T-helper 1 cell treated with Interleukin-12 subunit alpha and Interleukin-12 subunit beta and Interleukin-4 antibody, amounts not matched to agents 30 ng/mL and 1 ng/mL, for 36 hours (primary cell): ENCODE measurements around the gene APOBEC3H. TPM values are rescaled to one million over a fixed set of nuclear protein-coding genes. Genes with fewer than 3 reads are reported as not detected.

Source experiments
- intact Hi-C: fragments of 100-400 bp; cut with micrococcal nuclease; formaldehyde crosslinking; loops from one replicate; pipeline ENCODE4 v1.15.1; 2024
- total RNA-seq: library from RNA; stranded (reverse); gene quantifications from 2 replicates; pipeline ENCODE4 v1.2.3, GENCODE V29; 2022

Gene APOBEC3H
- total RNA-seq, 1 donor from 2014 or later: 25.7 TPM

DNA sequence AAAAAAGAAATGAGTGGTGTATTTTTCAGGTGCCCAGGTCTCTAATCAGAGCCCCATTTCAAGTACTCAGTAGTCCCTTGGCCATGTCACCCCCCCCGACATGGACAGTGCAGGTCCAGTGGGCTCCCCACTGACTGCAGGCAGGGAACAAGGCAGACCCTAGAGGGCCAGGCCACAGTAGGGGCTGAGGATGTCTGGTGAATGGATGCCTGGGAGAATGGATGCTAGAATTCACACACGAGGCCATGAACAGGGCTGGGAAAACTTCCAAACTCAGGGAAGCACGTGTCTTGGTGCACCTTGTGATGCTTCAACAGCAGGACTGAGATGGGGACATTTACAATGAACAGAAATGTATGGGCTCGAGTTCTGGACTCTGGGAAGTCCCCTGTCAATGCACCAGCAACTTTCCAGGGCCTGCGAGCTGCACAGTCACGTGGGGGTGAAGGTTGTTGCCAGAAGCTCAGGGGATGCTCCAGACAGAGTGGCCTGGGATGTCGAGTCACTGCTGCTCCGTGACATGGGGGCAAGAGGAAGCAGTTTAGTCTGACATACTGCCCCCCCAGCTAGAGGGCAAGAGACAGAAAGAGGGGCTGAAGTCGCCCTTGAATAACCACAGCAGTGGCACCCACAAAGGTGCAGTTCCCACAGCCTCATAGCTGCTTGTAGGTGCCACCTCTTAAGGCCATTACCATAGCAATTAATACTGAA lies 16.8 kb upstream of the APOBEC3H start:
- intact Hi-C loops: no loop called here

DNA sequence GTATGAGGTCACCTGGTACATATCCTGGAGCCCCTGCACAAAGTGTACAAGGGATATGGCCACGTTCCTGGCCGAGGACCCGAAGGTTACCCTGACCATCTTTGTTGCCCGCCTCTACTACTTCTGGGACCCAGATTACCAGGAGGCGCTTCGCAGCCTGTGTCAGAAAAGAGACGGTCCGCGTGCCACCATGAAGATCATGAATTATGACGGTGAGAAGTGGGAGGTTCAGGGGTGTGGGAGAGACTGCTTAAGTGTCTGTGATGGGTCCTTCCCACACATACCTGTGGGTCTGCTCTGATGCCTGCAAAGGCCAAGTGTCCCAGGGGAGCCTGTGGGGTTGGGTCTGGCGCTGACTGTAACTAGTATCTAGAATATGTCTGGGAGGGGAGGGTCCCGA lies 16.0 kb upstream of the APOBEC3H start:
- intact Hi-C loops: no loop called here

DNA sequence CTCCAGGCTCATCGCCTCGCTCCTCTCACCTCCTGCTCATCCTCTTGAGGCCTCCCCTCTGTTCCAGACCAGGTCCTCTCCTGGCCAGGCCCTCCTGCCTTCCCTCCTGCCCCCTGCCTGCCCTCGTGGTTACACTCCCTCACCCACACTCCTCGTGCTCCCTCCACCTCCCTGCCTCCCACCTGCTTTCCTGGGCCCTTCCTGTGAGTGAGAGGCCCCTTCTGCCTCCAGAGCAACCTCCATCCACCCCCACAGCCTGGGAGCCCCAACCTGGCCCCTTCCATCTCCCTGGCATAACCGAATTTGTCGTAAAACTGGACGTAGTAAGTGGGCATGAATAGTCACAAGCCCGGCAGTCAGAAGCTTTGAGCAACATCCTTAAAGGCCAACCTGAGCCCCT lies 15.4 kb upstream of the APOBEC3H start:
- intact Hi-C loops: no loop called here

DNA sequence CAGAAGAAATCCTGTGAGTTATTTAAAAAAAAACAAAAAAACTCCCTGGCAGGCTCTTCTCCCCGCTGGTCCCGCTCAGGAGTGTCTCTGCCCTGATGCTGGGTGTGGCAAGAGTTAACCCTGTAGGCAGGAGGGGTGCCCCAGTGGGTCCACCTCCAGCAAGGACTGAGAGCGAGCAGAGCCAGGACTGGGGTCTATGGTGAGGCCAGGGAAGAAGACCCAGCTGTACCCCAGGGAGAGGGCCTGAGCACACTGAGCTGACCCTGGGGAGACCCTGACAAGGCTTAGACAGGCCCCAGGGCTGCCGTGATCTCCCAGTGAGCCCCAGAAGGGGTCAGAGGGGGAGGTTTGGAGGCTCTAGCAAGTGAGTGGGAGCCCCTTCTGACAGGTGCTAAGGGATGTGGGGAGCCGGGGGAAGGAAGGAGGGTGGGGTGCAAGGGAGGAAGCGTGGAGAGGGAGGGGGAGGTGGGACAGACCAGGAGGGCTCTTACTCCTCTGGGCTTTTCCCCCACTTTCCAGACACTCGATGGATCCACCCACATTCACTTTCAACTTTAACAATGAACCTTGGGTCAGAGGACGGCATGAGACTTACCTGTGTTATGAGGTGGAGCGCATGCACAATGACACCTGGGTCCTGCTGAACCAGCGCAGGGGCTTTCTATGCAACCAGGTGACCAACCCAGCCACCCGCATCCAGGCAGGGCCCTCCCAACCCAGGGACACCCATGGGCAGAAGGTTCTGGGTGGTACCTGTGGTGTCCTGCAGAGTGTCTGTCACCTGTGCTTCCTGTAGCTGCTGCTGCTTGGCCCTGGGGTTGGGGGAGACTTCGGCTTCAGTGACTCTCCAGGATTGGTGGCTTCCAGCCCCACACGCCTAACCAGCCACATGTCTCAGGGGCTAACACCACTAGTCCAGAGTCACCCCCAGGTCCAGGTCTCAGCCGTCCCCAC lies 13.6 kb upstream of the APOBEC3H start:
- intact Hi-C loops: no loop called here

DNA sequence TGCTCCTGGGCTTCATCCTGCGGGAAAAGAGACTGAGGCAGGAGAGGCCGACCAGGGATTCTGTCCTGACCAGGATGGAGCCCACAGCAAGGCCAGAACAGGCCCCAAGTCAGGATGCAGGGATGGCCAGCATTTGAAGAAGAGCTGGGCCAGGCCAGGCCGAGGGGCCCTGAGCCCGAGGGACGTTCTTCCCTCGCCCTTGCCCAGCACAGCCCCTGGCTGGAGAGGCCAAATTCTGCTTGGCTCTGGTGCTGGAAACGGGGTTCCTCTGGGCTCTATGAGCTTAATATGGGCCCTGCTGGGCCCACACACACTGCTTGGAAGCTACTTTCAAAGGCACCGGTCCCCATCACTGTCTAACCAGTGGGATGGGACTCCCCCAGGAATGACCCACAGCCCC lies 12.4 kb upstream of the APOBEC3H start:
- intact Hi-C loops: no loop called here

DNA sequence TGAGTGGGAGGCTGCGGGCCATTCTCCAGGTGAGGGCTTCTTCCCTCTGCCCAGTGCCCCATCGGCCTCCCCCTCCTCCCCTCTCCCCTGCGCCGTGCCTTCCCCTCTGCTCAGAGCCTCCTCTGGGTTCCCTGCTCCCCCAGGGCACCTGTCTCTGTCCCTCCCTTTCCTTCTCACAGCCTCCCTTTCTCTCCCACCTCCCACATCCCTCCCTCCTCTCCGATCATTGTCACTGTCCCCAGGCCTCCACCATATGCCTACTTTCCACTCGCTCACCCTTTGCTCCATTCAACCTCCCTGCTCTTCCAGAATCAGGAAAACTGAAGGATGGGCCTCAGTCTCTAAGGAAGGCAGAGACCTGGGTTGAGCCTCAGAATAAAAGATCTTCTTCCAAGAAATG lies 9.9 kb upstream of the APOBEC3H start:
- intact Hi-C loops: no loop called here

DNA sequence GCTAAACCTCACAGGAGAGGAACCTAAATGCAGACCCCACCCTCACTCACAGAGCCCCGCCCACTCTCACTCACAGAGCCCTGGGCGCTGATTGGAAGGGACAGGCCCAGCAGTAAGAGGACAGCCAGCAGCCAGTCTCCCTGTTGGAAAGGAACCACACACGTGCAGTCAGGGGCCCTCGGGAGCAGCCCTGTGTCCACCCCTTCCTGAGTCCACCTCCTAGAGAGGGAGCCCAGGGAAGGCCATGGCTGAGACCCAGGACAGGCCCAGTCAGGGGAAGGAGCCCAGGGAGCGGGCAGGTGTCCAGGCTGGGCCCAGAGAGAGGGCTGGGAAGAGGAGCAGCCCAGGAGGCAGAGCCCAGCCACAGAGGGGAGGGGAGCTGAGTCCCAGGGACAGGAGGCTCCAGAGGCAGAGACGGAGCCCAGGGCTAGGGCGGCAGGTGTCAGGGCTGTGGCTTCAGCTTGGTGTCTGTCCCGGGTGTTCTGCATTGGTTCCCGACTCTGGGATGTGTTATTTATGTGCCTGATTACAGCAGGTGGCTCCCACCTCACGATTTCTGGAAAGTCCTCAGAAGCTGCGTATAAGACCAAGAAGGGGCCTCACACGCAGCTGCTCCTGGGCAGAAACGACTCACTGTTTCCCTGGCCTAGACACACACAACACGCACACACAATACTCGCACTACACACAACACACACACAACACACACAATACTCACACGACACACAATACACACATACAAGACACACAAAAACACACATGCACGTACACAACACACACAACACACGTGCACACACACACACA lies 9.0 kb upstream of the APOBEC3H start:
- intact Hi-C loops: no loop called here

DNA sequence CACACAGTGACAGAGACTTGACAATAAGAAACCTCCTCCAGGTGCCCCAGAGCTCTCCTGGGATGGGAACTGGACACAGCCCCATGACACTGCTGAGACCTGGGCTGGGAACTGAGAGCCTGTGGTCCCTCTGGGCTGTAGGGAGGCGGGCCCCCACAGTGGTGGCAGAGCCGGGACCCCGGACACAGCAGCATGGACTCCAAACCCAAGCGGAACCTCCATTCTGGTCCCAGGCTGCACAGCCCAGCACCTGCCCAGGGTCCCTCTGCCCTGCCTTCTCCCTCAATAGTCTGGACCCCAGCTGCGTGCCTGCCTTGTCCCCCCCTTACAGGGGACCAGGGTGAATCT lies 8.4 kb upstream of the APOBEC3H start:
- intact Hi-C loops: no loop called here

DNA sequence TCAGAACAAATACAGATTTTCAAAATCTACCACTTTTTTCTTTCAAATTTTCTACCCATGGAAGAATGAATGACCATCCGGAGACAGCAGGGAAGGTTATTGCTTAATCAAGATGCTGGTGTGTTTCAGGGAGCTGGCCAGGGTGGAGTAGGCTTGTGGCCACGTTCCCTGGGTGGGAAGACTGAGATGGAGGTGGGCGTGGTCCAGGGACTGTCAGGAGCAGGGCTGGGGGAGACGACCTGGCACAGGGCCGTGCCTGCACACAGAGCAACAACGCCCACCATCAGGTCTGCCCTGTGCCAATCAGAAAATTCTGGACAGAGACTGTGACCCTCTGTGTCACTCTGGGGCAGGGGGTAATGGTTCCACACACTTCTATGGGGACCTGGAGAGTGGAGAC lies 7.1 kb upstream of the APOBEC3H start:
- intact Hi-C loops: loop anchor here (1.0 to 10.0 kb wide), 9 partner anchors 13 to 815 kb away; partner anchors contain the start of genes APOBEC3C, APOBEC3F, APOBEC3G and CBX6

DNA sequence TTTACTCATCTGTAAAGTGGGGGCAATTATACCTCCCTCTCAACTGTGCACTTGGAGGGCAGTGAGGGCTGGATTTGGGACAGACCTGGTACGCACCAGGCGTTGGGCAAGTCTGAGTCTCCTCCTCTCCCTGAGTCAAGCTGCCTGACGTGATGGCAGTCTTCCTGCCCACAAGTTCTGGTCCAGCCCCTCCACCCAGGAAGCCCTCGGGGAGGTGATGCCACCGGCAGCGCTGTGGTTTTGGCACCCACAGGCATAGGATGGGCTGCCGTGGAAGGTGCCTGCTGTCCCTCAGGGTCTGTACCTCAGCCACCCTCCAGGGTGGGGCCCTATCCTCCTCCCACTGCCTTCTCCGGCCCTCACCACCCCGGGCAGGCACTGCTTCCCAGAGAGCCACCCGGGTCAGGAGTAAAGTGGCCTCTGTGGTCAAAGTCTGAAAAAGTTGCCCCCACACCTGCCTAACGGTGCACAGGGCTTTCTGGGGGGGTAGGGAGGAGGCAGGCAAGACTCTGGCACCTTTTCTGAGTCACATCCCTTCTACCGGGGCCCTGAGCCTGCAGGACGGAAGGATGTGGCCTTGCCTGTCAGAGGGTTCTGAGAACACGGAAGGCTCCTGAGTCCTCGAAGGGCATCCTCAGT lies 6.5 kb upstream of the APOBEC3H start:
- intact Hi-C loops: loop anchor here (1.0 to 10.0 kb wide), 10 partner anchors 9 to 814 kb away; partner anchors contain the start of genes APOBEC3C, APOBEC3F, APOBEC3G and CBX6

DNA sequence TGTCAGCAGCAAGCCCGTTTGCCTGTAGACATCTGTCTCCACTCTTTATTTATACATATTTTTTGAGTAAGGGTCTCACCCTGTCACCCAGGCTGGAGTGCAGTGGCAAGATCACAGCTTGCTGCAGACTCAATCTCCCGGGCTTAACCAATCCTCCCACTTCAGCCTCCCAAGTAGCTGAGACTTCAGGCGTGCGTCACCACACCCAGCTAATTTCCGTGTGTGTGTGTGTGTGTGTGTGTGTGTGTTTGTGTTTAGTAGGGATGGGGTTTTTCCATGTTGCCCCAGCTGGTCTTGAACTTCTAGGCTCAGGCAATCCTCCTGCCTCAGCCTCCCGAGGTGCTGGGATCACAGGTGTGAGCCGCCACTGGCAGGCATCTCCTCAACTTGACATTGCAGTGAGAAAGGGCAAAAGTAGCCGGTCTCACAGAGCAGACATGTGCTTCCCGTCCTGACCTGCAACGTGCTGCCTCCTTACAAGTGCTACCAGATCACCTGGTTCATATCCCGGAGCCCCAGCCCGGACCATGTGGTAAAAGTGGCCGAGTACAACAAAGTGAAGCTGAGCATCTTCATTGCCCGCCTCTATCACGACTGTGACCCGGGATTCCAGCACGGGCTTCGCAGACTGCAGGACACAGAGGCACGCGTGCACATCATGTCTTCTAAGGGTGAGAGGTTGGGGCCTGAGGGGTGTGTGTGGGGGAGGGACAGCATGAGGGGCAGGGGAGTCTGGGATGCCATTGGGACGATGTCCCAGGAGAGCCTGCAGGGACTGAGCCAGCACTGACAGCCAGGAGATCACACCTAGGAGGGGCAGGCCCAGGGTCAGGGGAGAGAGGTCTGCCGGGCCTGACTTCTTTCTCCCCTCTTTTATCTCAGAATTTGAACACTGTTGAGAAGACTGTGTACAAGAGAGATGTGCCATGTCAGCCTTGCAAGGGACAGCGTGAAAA lies 5.6 kb upstream of the APOBEC3H start:
- intact Hi-C loops: loop anchor here (1.0 to 10.0 kb wide), 8 partner anchors 8 to 813 kb away; partner anchors contain the start of genes APOBEC3C, APOBEC3F, CBX6 and CBX7

DNA sequence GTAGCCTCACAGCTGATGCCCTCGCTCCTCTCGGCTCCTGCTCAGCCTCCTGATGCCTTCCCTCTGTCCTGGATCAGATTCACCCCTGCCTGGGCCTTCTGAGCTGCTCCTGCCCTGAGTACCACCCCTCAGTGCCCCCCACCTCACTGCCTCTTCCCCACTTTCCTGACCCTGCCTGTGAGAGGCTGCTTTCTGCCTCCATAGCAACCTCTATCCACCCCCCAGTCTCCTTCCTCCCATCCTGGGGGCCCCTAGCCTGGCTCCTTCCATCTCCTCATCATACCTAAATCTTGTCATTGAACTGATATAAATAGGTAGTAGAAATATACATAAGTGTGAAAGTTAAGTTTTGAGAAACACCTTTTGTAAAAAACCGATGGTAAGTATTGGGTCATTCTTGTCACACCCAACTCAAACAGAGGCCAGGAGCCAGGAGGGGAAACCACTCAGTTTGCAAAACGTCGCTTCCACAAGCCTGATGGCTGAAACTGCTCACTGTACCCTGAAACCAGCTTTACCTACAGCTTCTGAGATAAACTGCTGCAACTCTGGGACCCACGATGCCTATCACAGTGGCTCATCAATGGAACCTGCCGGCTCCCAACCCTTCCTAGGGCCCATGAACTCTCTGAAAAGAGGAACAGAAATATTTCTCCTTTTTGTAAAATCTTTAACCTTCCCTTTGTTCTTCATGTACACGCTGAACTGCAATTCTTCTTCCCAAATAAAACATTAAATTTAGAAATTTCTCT lies 4.8 kb upstream of the APOBEC3H start:
- intact Hi-C loops: loop anchor here (5.0 to 10.0 kb wide), 4 partner anchors 50 to 813 kb away; partner anchors contain the start of genes APOBEC3F, CBX6, GRAP2 and RPL3

DNA sequence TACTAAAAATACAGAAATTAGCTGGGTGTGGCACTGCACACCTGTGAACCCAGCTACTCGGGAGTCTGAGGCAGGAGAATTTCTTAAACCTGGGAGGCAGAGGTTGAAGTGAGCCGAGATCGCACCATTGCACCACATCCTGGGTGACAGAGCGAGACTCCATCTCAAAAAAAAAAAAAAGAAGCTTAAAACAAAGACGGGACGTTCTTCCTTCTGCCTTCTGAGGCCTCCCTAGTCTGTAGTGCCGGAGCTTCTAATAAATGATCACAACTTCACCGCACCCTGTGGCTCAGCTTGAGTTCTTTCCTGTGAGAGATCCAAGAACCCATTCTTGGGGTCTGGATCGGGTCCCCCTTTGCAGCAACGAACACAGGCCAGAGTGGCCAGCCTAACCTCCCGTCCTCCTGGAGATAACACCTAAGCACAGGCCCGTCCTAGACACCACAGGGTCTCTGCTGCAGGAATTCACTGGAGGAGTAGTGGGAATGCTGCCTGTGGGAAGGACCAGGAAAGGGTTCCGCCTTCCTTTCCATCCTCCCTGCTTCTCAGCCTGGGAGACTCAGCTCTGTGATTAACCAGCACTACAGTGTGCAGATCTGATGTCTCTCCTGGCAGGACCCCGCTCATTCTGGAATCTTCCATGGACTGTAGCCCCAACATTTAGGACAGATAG lies 2.2 kb upstream of the APOBEC3H start:
- intact Hi-C loops: loop anchor here (5.0 to 10.0 kb wide), 4 partner anchors 53 to 810 kb away; partner anchors contain the start of genes APOBEC3F, CBX6, GRAP2 and RPL3

DNA sequence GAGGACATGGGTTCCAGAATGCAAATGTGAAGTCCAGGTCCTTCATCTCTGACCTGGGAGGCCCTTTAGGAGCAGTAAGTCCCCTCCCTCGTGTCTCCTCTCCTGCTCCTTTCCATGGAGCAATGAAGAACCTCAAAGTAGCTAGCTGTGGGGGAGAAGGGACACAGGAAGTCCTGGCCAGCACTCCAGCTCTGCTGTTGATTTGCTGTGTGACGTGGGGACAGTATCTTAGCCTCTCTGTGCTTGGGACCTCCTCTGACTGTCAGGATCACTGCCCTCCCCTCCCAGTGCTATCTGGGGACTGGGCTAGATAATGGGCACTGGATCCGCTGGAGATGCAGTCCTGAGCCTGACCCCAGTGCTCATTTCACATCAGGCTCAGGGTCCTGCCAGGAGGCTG lies 1.1 kb upstream of the APOBEC3H start:
- intact Hi-C loops: loop anchor here (10.0 kb wide), 1 partner anchor 809 kb away; the partner anchor contains the start of gene GRAP2

DNA sequence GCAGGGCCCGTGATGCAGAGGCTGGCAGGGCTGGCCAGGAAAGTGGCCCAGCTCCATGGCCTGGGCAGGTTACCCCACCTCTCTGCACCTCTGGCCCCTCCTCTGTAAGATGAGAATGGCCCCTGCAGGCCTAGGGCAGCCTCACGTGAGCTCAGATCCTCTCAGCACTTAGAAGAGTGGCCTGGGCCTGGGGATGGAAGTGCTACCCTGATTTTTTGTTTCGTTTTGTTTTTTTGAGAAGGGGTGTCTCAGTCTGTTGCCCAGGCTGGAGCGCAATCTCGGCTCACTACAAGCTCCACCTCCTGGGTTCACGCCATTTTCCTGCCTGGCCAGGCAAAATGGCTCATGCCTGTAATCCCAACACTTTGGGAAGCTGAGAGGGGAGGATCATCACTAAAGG lies 982 bp downstream of the APOBEC3H start:
- intact Hi-C loops: loop anchor here (2.0 to 10.0 kb wide), 3 partner anchors 19 to 807 kb away; partner anchors contain the start of genes APOBEC3G and GRAP2

DNA sequence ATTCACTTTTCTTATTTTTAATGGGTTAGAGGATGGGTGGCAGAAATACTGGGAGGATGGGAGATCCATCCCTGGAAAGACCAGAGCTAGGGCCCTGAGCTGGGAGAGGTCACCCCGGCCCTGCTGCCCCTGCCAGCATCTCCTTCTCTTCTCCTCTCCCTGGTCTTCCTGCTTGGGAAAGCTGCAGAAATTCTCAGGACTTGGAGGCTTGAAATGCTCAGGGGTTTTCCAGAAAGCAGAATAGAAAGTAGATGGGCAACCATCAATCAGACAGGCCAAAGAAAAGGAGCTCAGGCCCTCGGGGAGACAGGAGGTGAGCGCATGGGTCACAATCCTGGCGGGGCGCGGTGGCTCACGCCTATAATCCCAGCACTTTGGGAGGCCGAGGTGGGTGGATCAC lies 1.5 kb downstream of the APOBEC3H start:
- intact Hi-C loops: loop anchor here (2.0 to 10.0 kb wide), 3 partner anchors 18 to 806 kb away; partner anchors contain the start of genes APOBEC3G and GRAP2

DNA sequence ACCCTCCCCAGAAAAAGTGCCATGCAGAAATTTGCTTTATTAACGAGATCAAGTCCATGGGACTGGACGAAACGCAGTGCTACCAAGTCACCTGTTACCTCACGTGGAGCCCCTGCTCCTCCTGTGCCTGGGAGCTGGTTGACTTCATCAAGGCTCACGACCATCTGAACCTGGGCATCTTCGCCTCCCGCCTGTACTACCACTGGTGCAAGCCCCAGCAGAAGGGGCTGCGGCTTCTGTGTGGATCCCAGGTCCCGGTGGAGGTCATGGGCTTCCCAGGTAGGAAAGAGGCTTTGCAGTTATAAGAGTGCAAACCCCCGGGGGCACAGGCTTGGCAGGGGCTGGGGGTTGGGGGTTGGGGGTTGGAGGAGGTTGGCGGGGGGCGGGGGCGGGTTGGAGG lies 4.2 kb downstream of the APOBEC3H start:
- intact Hi-C loops: no loop called here

DNA sequence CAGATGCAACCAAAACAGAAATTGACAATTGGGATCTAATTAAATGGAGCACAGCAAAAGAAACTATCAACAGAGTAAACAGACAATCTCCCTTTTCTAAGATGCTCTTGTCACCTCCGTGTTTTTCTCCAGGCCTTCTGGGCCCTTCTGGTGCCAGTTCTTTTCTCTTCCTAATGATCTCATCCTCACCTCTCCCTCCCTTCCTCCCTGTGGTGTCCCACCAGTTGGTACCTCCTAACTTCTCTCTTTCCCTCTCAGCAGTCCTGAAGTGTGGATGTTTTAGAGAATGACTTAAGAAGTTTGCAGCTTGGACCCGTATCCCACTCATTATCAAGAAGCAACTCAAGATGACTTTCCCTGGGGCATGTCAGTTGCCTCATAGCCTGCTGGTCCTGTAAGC lies 6.4 kb downstream of the APOBEC3H start:
- intact Hi-C loops: no loop called here
